ENCODE data around the gene GRK1.

GRCh38 chr13:113745059-113745458 lies 78.0 kb downstream of the GRK1 start:
- TF ChIP-seq, protein P1, sequence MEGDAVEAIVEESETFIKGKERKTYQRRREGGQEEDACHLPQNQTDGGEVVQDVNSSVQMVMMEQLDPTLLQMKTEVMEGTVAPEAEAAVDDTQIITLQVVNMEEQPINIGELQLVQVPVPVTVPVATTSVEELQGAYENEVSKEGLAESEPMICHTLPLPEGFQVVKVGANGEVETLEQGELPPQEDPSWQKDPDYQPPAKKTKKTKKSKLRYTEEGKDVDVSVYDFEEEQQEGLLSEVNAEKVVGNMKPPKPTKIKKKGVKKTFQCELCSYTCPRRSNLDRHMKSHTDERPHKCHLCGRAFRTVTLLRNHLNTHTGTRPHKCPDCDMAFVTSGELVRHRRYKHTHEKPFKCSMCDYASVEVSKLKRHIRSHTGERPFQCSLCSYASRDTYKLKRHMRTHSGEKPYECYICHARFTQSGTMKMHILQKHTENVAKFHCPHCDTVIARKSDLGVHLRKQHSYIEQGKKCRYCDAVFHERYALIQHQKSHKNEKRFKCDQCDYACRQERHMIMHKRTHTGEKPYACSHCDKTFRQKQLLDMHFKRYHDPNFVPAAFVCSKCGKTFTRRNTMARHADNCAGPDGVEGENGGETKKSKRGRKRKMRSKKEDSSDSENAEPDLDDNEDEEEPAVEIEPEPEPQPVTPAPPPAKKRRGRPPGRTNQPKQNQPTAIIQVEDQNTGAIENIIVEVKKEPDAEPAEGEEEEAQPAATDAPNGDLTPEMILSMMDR (tag by site-specific recombination; IDR thresholded peaks at IDR 0.05) = no peak
- TF ChIP-seq MZF1 (tag by site-specific recombination; IDR thresholded peaks at IDR 0.05; ENCODE audit: borderline replicate concordance) (no peak), BCL11A (tag by site-specific recombination; IDR thresholded peaks at IDR 0.05; ENCODE audit: low read depth) (no peak), INSM2 (tag by site-specific recombination; IDR thresholded peaks at IDR 0.05) (no peak), YY1 (tag by site-specific recombination; IDR thresholded peaks at IDR 0.05) (no peak), ZSCAN5A (tag by site-specific recombination; IDR thresholded peaks at IDR 0.05) (no peak), ZNF223 (tag by site-specific recombination; IDR thresholded peaks at IDR 0.05) (no peak), TCF7L2 (IDR thresholded peaks at IDR 0.05; ENCODE audit: borderline replicate concordance, low read depth, low read length) (no peak)

All from HEK293 (cell line).